ENCODE measurements around the gene GNG12.

GNG12 gene

DNA sequence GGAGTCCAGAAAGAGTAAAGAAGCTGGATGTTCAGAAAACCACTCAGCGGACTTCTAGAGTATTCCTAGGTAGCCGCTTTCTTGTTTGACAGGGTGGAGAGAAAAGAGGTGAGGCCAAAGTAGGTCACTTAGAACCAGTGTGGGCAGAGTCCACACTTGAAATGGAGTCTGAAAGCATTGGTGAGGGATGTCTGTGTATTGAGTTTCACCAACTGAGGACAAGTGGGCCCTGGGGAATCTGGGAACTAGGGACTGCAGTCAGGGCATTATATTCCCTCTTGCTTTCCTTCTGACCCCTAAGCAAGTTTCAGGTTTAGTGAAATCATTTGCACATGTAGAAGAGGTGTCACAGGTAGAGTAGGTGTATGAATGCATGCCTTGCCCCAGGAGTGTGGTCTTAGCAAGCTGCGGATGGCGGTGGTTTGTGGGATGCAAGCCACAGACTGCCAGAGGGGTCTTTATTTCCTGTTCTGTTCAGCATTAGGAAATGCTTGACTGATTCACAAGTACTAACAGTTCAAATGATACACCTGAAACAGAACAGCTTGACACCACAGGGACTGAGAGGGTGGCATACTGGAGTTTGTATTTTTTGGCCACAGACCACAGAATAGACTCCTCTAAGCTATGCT, 1.1 kb upstream of the GNG12 start:
- TF ChIP-seq GATA1 (IDR thresholded peaks at IDR 0.05; ENCODE audit: low read depth, low read length): no peak
- TF ChIP-seq POLR2A (IDR thresholded peaks at IDR 0.05; ENCODE audit: low read length): no peak
- no peak for DNase-seq

DNA sequence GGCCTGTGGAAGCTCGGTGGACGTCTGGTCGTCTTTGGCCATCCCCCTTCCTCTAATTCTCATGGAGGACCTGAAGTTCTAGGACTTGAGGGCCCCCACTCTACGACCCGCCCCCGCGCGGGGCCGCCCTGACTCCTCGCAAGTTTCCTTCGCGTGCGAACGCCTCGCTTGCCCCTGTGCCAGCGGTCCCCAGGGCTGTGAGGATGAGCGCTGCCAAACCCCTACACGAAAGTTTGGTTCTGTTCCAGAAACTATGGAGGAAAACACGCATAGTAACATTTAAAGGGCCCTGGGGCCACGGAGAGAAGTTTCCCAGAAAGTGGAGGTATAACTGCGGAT, 304 bp upstream of the GNG12 start:
- TF ChIP-seq POLR2A (IDR thresholded peaks at IDR 0.05; ENCODE audit: low read length): no peak
- TF ChIP-seq GATA1 (IDR thresholded peaks at IDR 0.05; ENCODE audit: low read depth, low read length): no peak
- no peak for DNase-seq

DNA sequence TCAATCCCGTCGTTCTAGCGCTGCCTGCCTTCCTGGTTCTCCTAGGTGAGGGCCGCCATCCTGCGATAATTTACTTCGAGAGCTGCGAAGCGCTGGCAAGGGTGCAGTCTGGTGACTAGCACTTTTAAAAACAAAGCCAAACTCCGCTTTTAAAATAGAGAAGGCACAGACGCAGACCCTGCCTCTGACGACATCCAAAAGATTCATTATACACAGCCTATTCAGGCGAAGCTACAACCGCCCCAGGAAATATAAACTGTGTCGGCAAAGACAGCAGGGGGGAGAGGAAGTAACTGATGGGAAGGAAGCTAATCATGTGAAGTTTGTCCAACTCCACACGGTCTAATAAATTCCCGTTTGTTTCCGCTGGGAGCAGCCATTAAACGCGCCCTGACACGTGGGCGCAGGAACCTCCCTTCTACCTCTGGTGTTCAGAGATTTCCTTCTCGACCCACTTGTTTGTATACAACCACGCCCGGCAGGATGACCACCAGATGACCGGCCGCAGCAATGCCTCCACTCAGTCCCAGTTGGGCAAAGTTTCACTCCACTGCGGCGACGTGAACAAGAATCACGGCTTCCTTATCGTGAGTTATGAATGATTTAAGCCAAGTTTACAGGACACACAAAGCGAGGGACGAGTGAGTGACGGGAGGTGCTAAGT, 1.3 kb downstream of the GNG12 start:
- DNase-seq: no peak
- TF ChIP-seq POLR2A (IDR thresholded peaks at IDR 0.05; ENCODE audit: low read length) (no peak), GATA1 (IDR thresholded peaks at IDR 0.05; ENCODE audit: low read depth, low read length) (no peak)

DNA sequence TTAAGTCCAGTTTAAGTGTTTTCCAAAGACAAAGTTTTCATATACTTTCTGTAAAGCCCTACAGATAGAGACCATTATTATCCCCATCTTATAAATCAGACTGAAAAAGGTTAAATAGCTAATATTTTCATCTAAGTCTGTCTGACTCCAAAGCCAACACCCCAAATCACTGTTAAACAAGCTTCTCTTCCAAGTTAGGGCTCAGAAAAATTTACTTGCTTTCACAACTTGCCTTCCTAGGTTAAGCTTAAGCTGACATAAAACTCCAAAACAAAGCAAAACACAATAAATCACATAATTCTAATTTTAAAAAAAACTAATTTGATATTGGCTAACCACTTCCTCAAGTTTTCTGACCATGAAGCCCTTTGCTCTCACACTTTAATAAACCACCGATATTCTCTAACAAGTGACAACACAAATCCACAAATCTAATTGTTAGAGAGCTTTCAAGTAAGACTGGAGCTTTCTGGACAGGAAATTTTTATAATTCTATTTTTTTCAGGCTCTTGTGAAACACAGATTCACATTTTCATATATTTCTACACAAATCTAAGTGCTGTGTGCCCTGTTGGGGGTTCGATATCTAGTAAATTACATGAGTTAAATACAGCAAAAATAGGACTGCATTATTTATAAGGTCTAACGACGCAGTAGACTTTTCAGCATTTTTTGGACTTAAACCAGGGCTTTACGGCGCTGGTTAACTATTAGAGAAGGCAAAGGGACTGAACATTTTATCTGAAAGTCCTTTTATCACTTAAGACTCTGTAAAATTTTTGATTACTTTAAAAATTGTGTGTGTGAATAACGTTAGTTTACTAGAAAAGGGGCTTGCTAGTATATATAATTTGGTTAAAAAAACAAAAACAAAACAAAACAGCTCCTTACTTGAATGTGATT, 2.1 kb downstream of the GNG12 start:
- no peak for DNase-seq
- TF ChIP-seq GATA1 (IDR thresholded peaks at IDR 0.05; ENCODE audit: low read depth, low read length): no peak

DNA sequence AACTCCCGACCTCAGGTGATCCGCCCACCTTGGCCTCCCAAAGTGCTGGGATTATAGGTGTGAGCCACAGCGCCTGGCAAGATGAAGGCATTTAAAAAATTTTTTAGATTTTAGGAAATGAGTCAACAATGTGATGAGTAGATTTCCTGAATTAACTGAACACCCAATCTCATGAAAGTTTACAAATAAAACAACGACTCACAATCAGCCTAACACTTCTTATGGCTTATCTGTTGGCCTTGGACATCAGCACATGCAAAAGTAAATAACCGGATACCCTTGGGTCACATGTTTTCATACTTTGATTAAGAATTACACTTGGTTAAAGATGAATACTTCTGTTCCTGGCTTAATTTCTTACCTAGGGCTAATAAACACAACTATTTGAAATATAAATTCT, 3.0 kb downstream of the GNG12 start:
- TF ChIP-seq POLR2A (IDR thresholded peaks at IDR 0.05; ENCODE audit: low read length) (no peak), GATA1 (IDR thresholded peaks at IDR 0.05; ENCODE audit: low read depth, low read length) (no peak)
- no peak for DNase-seq

DNA sequence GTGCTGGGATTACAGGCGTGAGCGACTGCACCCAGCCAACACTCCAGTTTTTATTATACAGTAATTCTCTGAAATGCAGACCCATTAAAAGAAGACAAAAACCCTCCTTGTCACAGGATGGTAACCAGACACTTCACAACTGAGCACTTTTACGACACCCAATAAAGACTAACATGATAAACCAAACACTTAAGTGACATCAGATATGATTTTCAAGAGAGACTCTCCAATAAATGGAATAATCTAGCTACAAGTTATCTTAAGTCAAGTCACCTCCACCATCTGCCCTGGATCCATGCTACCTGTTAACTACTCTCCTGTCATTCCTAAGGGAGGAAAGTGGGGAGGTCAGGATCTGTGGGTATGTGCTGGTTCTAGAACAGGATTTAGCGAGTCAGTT, 5.6 kb downstream of the GNG12 start:
- no peak for TF ChIP-seq GATA1 (IDR thresholded peaks at IDR 0.05; ENCODE audit: low read depth, low read length)
- DNase-seq: no peak

DNA sequence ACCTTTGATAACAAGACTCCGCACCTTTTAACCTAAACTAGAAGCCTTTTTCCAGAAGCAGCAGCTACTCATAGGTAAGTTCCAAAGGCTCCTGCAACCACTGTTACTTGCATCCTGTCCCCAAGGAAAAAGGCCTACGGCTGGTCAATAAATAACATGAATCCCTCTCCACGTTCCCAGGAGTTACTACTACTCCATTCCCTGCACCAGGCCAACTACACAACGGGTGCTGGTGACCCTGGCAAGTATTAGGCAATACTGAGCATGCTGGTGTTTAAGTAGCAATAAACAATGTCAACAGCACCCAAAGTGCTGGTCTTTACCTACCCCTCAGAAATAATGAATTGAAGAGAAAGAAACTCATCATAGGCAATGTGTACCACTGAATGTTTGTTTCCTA, 7.7 kb downstream of the GNG12 start:
- TF ChIP-seq POLR2A (IDR thresholded peaks at IDR 0.05; ENCODE audit: low read length) (no peak), GATA1 (IDR thresholded peaks at IDR 0.05; ENCODE audit: low read depth, low read length) (no peak)
- DNase-seq: no peak

DNA sequence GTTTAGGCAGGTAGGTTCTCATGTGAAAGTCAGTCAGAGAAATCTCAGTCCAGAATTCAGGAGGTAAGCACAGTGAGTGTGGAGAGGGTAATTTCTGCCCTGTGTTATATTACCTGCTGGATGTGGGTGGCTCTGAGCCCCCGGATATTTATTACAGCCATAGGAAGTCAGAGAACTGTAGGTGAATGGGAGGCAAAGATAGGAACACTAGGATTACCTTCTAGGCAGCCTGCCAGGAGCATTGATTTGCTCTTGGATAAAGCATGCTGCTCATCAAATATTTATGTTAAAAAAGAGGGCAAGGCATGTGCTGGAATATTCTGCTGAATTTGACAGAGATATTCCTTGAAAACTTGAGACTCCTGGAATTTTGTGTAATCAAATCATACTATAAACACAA, 8.5 kb downstream of the GNG12 start:
- DNase-seq: no peak
- TF ChIP-seq POLR2A (IDR thresholded peaks at IDR 0.05; ENCODE audit: low read length) (no peak), GATA1 (IDR thresholded peaks at IDR 0.05; ENCODE audit: low read depth, low read length) (no peak)

DNA sequence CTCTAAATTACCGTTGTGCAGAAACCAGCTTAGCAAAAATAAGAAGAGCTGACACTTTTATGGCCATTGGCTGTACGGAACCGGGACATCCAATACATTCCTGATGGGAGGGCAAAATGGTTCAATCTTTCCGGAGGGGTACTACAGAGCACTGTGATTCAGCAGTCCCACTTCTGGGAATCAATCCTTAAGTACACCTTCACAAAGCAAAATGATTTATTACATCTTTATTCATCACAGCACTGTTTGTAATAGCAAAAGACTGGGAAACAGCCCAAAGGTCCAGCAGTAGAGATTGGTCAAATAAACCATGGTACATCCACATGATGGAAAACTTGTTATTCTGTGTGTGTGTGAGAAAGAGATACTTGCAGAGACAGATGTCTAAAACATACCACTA, 9.7 kb downstream of the GNG12 start:
- TF ChIP-seq GATA1 (IDR thresholded peaks at IDR 0.05; ENCODE audit: low read depth, low read length) (no peak), POLR2A (IDR thresholded peaks at IDR 0.05; ENCODE audit: low read length) (no peak)
- DNase-seq: no peak

DNA sequence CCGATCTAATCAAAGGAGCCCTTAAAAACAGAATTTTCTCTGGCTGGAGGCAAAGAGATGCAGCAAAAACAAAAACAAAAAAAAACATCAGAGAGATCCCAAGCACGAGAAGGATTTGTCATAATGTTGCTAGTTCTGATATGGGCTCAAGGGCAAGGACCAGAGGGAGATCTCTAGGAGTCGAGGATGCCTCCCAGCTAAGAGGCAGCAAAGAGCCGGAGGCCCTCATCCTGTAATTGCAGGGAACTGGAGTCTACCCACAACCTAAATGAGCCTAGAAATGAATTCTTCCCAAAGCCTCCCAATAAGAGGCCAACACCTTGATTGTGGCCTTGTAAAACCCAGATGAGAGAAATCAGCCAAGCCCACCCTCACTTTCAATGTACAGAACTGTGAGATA, 12.0 kb downstream of the GNG12 start:
- DNase-seq: no peak
- TF ChIP-seq GATA1 (IDR thresholded peaks at IDR 0.05; ENCODE audit: low read depth, low read length) (no peak), POLR2A (IDR thresholded peaks at IDR 0.05; ENCODE audit: low read length) (no peak)

DNA sequence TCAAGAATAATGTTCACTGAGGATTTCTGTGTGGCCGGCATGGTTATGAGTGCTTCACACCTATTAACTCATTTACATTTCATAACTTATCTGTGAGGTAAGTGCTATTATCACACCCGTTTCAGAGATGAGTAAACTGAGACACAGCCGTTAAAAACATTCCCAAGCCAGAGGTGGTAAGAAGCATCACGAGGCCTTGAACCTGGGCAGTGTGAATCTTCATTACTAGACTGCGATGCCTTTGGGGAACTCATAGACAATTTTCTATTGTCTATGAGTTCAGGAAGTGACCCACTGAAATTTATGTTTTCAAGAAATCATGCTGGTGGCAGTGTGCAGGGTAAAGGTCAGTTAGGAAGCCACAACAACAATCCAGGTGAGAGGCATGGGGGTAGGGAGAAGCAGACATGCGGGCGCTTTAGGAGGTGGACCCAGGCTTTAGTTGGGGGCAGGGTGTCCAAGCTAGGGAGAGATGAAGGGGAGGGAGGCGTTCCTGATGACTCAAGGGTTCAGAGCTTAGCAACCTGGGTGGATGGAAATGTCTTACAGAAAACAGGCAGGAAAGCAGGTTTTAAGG, 14.5 kb downstream of the GNG12 start:
- DNase-seq: no peak
- no peak for TF ChIP-seq POLR2A (IDR thresholded peaks at IDR 0.05; ENCODE audit: low read length)
- TF ChIP-seq GATA1 (IDR thresholded peaks at IDR 0.05; ENCODE audit: low read depth, low read length): no peak

DNA sequence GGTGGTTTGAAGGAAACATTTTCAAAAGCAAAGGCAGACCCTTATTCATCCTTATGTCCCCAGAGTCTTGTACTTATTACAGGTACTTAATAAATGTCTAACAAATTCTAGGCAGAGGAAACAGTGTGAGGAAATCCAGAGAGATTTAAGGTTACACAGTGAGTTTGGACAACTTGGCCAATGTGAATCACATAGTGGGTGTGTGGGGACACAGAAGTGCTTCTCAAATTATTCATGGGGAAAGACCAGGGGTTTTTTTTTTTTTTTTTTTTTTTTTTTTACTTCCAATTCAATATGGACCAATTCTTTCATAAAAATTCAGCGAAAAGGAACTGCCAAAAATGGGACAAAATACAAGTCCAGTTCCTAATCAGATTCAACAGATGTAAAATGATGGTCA, 15.1 kb downstream of the GNG12 start:
- DNase-seq: no peak
- TF ChIP-seq GATA1 (IDR thresholded peaks at IDR 0.05; ENCODE audit: low read depth, low read length) (no peak), POLR2A (IDR thresholded peaks at IDR 0.05; ENCODE audit: low read length) (no peak)

DNA sequence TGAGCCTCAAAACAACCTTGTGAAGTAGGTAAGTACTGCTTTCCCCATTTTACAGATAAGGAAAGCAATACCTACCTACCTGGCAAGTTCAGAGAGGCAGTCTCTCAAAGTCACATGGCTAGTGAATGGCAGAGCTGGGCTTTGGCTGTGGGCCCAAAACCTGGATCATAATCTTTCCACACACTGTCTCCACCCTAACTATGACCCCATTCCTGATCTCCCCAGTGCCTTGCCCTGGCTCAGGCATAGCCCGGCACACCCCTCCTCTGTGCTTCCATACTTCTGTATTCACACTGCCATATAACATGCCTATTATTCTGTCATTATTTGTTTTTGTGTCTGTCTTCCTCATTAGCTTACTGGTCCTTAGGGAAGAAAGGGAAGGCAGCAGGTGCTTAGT, 15.9 kb downstream of the GNG12 start:
- no peak for DNase-seq
- no peak for TF ChIP-seq GATA1 (IDR thresholded peaks at IDR 0.05; ENCODE audit: low read depth, low read length)
- TF ChIP-seq POLR2A (IDR thresholded peaks at IDR 0.05; ENCODE audit: low read length): no peak

DNA sequence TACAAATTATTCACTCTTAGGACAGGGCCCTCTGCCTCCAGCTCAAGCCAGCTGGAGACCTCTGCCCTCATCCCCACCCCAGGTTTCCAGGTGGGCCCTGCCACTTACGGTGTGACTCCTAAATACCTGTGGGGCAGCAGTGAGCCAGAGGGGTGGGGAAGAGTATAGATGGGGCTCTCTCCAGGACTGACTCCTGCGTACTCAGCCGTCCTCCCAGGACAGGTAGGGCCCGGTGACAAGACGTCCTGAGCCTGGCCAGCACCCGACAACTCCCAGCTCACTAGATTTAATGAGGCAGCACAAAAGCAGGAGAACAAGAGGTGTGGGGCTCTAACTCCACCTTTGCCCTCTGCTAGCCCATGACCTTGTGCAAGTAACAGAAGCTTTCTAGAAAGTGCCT, 16.8 kb downstream of the GNG12 start:
- TF ChIP-seq GATA1 (IDR thresholded peaks at IDR 0.05; ENCODE audit: low read depth, low read length): no peak
- TF ChIP-seq POLR2A (IDR thresholded peaks at IDR 0.05; ENCODE audit: low read length): no peak
- no peak for DNase-seq

Data from erythroblast (primary cell).